GM21360 (cell line): ENCODE data around the gene FBXL7.

Experiments used
- ATAC-seq: cut with Tn5 transposase; IDR thresholded peaks from one replicate; pipeline ENCODE4 v1.9.1; 2021; ENCODE audit warnings: mild to moderate bottlenecking, moderate library complexity; ENCODE audit not compliant: unreplicated experiment

The FBXL7 gene

DNA sequence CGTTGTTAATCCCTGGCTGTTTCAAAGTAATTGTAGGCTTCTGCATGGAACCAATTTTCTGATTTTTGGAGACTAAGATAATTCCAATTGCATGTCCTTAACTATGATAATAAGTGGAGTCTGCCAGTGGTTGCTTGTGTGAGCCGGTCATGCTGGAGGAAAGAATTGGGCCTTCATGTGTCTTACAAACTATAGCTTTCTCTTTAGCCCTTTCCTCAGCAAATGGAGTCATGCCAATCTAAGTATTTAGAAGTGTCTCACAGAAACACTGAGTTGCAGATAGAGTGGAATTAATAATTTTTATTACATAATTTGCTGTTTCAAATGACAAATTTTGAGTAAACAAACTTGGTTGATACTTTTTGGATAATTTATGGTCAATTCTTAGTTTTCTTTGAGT lies 200.4 kb downstream of the FBXL7 start:
- ATAC-seq, result no peak

DNA sequence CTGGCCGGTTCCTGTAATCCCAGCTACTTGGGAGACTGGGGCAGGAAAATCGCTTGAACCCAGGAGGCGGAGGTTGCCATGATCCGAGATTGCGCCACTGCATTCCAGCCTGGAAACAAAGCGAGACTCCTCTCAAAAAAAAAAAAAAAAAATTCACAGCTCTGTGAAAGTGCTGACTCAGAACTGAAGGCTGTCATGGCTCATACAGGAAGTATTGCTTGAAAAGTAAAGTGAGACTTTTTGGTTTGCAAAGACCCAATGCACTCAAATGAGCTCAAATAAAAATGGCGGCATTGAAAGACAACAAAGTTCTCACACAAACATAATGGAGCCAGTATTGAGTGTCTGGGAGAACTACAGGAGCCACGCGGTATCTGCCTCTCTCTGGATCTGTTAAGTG lies 202.1 kb downstream of the FBXL7 start:
- ATAC-seq, result no peak

DNA sequence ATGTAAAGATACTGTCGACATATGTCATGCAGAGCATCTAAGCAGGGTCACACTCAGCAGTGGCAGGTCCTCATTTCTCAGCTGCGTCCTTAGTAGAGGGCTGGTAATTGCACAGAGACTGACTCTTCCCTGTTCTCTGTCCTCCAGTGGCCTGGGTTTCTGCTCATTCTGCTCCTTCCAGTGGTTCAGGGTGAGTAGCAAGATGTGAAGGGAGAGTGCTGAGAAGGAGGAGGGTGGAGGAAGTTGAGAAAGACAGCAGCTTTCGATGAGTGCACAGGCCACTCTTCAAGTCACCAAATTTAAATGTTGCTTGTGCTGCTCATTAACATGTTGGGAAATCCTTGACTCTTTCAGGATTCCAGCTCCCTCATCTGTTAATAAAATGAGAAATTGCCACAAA lies 203.9 kb downstream of the FBXL7 start:
- ATAC-seq, result no peak

DNA sequence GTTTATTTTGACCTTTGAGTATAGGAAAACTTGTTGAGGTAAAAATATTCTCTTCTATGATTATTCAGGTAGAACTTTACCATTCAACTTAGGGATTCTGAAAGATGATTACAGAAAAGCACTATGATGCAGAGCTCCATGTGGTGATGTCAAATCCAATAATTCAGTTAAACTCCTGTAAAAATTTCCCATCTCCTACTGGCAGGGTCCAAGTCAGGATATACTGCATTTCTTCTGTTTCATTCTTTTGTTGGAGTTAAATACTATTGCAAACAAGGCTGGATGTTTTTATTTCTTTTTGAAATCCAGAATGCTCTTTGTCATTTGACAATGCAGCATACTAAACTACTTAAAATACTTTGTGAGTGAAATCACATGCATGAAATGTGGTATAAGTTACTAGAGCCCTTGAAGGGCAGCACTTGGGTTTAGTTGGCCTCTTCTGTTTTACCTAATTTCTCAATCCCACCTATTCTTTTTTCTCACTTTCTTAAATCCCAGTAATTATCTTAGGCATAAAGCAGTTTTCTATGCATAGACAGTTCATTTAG lies 204.5 kb downstream of the FBXL7 start:
- no peak for ATAC-seq

DNA sequence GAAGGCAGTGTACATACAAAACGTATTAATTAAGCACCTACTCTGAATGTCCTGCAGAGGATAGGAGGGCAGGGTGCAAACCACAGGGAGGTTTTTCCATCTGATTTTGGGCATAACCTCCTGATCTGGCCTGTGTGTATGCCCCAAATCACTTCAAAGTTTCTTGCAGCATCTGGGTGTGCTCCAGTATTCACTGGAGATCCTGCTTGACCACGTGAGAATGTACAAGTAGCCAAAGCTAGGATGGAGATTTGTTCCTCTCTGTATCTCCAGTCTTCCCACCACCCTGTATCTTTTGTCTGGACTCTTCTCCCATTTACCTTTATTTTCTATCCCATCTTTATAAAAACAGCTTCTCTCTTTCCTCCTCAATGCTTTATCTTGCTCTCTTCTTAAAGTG lies 207.7 kb downstream of the FBXL7 start:
- ATAC-seq, result no peak

DNA sequence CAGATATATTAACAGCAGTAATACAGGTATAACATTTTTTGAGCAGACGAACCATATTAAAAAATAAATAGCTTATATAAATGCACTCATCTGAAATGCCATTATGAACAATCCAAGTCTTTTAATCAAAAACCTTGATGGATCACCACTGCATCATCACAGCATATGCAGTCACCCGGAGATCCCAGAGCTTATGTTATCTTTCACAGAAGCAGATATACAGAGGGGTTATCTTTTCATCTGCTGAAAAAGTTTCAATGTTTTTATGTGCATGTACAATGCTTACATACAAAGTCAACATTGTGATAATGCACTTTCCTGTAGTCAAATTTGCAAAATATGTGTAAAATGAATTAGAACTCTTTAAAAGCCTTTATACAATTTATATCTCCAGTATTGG lies 211.9 kb downstream of the FBXL7 start:
- no peak for ATAC-seq

DNA sequence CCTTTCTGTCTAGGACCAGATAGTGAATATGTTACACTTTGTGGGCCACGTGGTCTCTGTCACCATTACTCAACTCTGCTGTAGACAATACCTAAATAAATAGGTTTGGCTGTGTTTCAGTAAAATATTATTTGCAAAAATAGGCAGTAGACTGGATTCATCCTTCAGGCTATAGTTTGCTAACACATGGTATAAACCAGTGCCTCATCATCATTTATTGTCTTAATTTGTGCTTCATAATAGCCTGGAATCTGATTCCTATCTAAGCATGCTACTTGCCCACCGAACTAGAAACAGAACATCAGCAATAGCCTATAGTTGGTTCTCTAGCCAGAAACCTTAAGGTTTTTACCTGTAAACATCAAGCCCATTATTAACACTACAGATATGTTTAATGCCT lies 215.6 kb downstream of the FBXL7 start:
- no peak for ATAC-seq

DNA sequence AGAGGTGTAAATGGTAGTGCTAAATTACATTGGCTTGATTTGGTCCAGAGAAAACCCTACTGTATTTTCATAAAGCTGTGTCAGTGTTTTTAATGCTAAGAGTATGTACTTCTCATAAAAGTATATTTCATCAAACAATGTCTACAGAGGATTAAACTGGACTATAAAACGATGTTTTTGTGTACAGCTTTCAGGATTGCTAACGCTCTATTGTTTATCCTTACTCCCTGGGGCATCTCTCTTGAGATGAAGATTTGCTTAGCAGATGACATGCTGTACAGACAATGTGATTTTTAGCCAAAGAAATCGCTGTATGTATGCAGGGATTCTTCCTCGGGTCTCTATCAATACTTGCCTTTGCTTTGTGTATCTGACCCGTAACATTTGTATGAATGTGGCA lies 216.0 kb downstream of the FBXL7 start:
- ATAC-seq, result no peak

DNA sequence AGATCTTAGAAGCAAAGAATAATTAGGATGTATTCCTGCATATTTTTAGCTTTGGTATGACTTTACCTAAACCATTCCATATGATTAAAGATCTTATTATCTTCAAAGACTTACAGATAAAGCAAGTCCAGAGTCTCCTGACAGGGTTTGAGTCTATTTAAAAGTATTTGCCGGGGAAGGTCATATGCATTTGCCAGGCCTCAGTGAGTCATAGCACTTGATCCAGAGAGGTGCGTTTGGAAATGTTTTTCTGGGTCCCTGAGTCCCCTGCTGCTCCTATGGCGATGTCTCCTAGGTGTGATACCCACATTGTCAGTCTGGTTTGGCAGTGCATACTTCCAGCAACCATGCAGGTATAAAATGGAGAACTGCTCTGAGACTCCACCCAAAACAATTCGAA lies 217.0 kb downstream of the FBXL7 start:
- no peak for ATAC-seq

DNA sequence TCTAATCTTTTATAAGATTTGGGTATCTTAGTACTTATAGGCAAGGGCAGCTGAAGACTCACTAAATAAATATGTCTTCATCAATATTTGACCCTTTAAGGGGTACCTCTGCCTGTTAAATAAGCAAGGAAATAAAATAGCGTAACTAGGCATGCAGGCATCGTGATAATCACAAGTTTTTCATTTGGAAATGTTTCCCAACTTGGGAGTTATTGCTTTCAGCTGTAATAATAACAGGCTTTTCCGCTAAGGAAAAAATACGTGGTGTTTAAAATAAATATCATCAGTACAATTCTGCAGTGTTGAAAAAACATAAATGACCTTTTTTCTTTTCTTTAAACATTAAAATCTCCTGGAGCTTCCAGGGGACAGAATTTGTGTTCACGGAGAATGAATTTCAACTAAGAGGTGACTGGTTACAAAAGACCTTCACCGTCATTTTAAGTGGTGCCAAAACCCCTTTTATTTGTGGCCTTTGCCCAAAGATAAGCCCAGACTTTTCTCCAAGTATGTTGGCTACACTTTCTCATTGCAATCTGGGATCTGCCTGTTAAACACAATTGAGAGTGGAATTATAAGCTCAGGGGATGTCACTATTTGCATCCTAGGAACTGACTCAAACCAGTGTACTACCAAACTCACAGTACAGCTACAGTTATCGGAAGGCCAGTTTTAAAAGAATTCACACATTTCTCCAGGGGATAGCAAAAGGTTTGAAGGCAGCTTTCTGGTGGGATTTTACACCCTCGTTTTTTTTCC lies 218.6 kb downstream of the FBXL7 start:
- no peak for ATAC-seq

DNA sequence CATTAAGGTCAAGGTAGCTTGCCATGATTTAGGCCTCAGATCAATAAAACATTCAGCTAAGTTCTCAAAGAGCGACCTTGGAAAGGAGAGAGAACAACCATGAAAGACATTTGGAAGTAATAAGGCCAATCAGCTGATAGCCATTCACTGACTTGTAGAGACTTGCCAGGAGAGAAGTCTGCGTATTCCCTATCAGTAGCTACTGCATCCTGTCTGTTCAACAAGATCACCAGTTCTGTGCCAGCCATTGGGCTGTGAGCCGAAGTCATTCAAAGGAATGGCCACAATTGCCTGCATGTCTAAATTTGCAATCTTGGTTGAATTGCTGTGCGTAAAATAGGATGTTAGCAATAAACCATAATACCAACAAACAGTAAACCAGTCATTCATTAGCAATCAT lies 219.8 kb downstream of the FBXL7 start:
- ATAC-seq, result no peak

DNA sequence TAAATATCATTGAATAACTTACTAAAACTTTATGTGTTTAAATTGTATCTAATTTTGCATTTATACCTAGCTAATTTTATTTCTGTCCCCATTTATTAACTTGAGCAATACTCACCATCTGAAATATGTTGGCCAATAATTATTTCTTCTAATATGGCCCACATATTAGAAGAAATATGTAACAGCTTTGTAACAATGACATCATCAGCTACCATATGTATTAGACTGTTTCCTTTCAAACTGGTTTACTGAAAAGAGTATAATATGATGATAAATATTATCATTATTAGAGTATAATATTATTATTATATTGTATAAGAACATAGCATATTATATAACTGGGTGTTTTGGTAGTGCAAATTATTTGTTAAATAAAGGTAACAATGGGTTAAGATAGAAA lies 220.5 kb downstream of the FBXL7 start:
- no peak for ATAC-seq

DNA sequence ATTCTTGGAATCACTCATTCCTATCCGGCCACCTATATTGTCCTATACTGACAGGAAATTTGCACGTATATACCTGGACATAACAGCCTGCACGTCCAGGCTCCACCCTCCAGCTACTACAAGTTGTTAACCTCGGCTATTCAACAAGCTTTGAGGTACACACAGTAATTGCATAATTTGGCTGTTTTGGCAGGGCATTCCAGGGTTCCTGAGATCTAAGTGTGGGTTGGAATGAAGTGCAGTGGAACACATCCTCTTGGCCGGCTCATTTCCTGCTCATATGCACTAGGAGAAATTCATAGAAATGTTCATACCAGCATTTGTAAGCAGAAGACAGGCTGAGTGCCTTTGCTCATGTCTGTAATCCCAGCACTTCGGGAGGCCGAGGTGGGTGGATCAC lies 222.3 kb downstream of the FBXL7 start:
- ATAC-seq, result no peak

DNA sequence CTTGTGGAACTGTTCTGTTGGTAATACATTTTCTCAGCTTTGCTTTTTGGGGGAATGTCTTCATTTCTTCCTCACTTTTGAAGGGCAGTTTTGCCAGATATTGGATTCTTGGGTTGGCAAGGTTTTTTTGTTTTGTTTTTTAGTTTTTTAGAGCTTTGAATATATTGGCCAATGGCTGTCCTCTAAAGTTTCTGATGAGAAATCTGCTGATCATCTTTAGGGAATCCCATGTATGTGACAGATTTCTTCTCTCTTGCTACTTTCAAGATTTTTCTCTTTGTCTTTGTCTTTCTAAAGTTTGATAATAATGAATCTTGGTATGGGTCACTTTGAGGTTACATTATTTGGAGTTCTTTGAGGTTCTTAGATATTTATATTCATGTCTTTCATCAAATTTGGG lies 227.4 kb downstream of the FBXL7 start:
- ATAC-seq, result no peak

DNA sequence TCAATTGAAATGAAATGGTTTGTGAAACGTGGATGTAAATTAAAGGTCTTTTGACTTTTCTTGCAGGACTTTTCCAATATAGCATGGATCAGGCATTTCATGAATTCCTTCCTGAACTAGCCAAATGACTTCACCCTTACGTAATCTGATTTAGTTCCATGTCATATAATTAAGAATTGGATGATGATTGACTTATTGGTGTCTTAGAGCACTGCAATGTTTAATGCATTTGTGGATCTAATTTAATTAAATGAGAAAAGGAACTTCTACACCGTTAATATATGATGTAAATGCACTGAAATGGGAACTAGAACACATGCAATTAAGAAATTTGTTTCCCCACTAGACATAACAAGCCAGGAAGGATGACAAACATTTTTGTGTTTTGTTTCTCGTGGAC lies 228.8 kb downstream of the FBXL7 start:
- no peak for ATAC-seq

DNA sequence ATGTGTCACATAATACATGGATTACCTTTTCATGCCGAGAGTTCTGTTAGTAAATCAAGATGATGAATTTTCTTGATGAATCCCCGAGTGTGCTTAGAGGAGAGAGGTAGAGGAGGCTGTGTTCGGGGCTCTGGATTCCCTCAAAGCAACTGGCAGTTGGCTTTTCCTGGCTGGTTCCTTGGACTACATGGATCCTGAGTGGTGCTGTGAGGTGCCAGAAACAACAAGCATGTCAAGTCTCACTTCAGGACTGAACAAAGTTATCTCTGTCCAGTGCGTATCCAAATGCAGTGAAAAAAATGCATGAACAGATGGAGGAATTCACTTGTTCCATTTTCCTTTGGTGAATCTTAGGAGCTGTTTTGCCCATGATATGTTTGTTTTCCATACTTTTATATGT lies 231.7 kb downstream of the FBXL7 start:
- ATAC-seq, result no peak

DNA sequence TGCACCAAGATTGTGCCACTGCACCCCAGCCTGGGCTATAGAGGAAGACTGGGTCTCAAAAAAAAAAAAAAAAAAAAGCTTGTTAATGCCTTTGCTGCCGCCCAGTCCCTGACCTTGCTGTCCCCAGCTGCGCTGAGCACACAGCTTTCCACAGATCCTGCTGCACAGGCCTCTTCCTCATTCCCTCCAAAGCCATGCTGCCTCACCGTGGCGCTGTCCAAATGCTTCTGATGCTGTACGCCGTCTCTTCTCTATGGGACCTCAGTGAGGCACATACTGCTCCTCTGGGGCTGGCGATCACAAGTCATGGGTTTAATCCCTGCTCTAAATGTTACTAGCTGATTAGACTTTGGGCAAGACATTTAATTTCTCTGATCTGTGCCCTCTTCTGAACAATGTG lies 234.1 kb downstream of the FBXL7 start:
- ATAC-seq, result no peak

DNA sequence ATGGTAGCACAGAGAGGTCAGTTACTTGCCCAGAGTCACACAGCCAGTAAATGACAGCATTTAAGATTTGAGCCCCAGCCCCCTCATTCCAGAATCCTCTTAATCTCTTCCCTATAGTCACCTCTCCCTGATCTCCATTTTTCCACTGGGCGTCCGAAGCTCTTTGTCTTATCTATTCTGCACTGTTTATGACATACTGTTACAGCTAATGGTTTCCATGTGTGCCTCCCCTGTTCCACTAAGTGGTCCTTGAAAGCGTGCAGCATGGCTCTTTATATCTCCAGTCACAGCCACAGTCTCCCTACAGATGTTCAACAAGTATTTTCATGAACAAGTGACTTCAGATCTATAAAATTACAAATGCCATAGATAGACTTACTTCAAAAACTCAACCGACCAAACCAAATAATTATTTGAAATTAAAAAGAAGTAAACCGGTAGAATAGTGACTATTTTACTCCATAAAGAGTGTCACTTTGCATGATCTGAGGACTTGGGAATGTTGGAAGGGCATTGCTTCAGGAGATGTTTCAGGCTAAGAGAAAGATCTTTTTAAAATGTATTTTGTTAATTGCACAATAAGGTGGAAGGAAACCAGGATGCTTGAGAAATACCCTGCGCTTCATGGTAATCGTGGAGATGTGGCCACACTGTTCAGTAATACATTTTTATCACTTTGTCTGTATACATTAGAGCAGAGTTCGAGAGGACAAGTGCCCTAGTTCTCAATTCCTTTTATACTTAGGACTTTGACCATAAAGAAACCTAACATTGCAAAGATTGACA lies 237.2 kb downstream of the FBXL7 start:
- ATAC-seq, result no peak

DNA sequence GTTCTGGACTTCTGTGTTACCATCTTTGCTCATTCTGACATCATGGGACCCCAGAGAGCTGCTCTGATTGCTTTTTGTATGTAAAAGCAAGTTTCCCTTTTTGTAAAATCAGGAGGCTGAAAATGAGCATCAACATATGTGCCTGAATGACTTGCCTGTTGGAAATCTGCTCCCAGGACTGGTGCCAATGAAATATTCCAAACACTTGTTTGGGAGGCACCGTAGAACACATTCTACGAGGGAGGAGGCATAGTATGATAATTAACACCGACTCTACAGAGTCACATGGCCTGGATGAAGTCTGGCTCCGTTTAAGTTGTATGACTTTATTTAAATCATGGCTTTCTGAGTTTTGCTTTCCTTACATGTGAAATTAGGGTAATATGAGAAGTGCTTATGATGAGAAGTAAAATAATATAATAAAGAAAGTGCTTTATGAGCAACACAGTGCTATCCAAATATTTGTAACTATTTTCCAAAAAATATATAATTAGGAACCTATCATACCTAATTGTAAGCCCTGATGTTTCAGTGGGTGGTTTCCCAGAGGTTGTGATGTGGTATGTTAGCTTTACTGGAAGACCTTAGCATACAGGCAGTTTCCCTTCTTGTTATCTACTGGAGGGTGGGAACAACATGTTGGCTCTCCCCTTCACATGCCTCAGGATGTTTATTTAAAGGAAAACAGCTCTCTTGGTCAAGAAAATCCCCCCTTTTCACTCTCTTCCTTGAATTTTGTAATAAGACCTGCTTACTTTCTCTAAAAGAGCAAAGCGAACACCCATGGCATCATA lies 238.1 kb downstream of the FBXL7 start:
- ATAC-seq, result no peak

DNA sequence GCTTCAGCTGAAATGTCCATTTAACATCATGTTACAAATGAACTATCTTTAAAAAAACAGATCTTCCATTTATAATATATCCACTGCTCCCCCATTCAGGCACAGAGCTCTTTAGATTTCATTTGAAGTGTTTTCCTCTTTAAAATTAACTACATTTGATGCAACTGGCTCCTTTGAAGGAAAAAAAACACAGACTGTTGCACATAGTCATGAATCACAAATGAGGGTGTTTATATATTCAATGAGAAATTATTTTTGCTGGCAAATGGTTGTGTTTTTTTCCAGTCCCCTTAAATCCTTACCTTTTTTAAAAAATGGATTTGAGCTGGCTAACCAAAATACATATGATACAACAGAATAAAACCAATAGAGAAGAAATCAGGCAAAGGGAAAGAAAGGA lies 240.4 kb downstream of the FBXL7 start:
- no peak for ATAC-seq

DNA sequence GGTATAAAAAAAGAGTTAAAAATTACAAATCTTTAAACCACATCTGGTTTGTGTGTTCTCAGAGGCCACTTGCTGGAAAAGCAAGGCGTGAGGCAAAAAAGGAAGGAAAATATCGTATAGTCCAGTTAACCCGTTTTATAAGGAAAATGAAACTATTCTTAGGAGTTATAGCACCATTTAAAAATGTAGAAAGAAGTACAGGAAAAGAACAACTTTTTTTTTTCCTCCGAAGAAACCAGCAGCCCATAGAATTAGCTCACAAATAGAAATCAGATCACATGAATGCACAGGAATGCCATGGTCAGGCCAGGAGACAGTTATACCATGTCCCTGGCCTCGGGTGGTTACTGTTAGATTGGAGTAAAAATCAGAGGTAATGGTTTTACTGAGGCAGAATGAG lies 241.6 kb downstream of the FBXL7 start:
- no peak for ATAC-seq

DNA sequence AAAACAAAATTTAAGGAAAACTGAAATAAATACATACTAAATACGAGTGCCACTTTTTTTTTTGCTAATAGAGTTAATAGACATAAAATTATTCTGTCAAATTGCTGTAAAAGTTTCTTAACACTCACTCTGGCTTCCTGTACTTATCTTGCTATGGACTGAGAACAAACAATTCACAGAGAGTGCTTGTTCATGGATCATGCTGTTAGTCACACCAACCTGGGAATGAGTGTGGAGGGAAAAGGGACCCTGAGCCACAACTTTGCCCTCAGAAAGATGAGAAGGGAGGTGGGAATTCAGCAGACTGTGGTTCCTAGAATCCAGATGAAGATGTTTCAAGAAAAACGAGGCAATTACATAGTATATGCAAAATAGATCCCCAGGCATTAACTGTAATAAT lies 246.9 kb downstream of the FBXL7 start:
- ATAC-seq, result no peak
